T-helper 2 cell treated with Interferon-gamma antibody and Interleukin-4, amounts not matched to agents 5 μg/mL and 100 μg/mL, for 36 hours (primary cell): ENCODE data around the gene MGAT5.

Experiments used
- DNase-seq: peaks from one replicate; pipeline ENCODE4 v3.0.0; 2021; ENCODE audit warnings: low spot score
- H3K27ac Mint-ChIP-seq: one replicate; pipeline ENCODE4 v1.8.0; 2021; ENCODE audit warnings: mild to moderate bottlenecking, mixed read lengths
- H3K27me3 Mint-ChIP-seq: one replicate; pipeline ENCODE4 v1.8.0; 2021; ENCODE audit warnings: low read depth, mixed read lengths
- H3K36me3 Mint-ChIP-seq: one replicate; pipeline ENCODE4 v1.8.0; 2021; ENCODE audit warnings: low read depth, mixed read lengths
- H3K4me1 Mint-ChIP-seq: one replicate; pipeline ENCODE4 v1.8.0; 2021; ENCODE audit warnings: low read depth, mixed read lengths
- H3K4me3 Mint-ChIP-seq: one replicate; pipeline ENCODE4 v1.8.0; 2022; ENCODE audit warnings: mild to moderate bottlenecking, moderate library complexity, mixed read lengths
- H3K9me3 Mint-ChIP-seq: one replicate; pipeline ENCODE4 v1.8.0; 2021; ENCODE audit warnings: mixed read lengths

The MGAT5 gene

GRCh38 chr2:134402410-134402809, 148.5 kb downstream of the MGAT5 start:
- no peaks in the 10 kb centered on the region for H3K9me3 Mint-ChIP-seq
- peaks cover 6% of the 10 kb centered on the region for H3K27me3 Mint-ChIP-seq
- no peaks in the 10 kb centered on the region for H3K4me1 Mint-ChIP-seq
- no peak for DNase-seq
- H3K27ac Mint-ChIP-seq: no peak overlapping the region
- H3K4me3 Mint-ChIP-seq: no peak overlapping the region
- peaks cover 5% of the 10 kb centered on the region for H3K36me3 Mint-ChIP-seq

- H3K9me3 Mint-ChIP-seq: no peaks in the 10 kb centered on the region
- H3K4me1 Mint-ChIP-seq: peaks cover 4% of the 10 kb centered on the region
- H3K27me3 Mint-ChIP-seq: peaks cover 3% of the 10 kb centered on the region
- H3K36me3 Mint-ChIP-seq: peaks cover 5% of the 10 kb centered on the region
- no peak for DNase-seq
- H3K4me3 Mint-ChIP-seq: no peak overlapping the region
- H3K27ac Mint-ChIP-seq: no peak overlapping the region
Measured at GRCh38 chr2:134405611-134406081, 151.8 kb downstream of the MGAT5 start.

- Mint-ChIP-seq H3K4me3 (no peak overlapping the region), H3K4me1 (peaks cover 4% of the 10 kb centered on the region), H3K27me3 (no peaks in the 10 kb centered on the region), H3K9me3 (no peaks in the 10 kb centered on the region), H3K36me3 (peaks cover 5% of the 10 kb centered on the region), H3K27ac (no peak overlapping the region)
- no peak for DNase-seq
Measured at GRCh38 chr2:134406311-134406710, 152.4 kb downstream of the MGAT5 start.

GRCh38 chr2:134406736-134407135, 152.9 kb downstream of the MGAT5 start:
- peaks cover 4% of the 10 kb centered on the region for H3K4me1 Mint-ChIP-seq
- H3K27ac Mint-ChIP-seq: no peak overlapping the region
- H3K36me3 Mint-ChIP-seq: peaks cover 5% of the 10 kb centered on the region
- no peak overlapping the region for H3K4me3 Mint-ChIP-seq
- no peak for DNase-seq
- no peaks in the 10 kb centered on the region for H3K27me3 Mint-ChIP-seq
- no peaks in the 10 kb centered on the region for H3K9me3 Mint-ChIP-seq

GRCh38 chr2:134407154-134407890, 153.4 kb downstream of the MGAT5 start:
- Mint-ChIP-seq H3K27me3 (no peaks in the 10 kb centered on the region), H3K27ac (no peak overlapping the region), H3K4me3 (no peak overlapping the region), H3K36me3 (peaks cover 5% of the 10 kb centered on the region), H3K4me1 (peaks cover 6% of the 10 kb centered on the region), H3K9me3 (no peaks in the 10 kb centered on the region)
- DNase-seq: no peak

GRCh38 chr2:134408386-134408785, 154.5 kb downstream of the MGAT5 start:
- DNase-seq: no peak
- H3K27ac Mint-ChIP-seq: no peak overlapping the region
- peaks cover 2% of the 10 kb centered on the region for H3K36me3 Mint-ChIP-seq
- no peaks in the 10 kb centered on the region for H3K27me3 Mint-ChIP-seq
- no peaks in the 10 kb centered on the region for H3K9me3 Mint-ChIP-seq
- peaks cover 7% of the 10 kb centered on the region for H3K4me1 Mint-ChIP-seq
- H3K4me3 Mint-ChIP-seq: no peak overlapping the region

GRCh38 chr2:134408791-134409190, 154.9 kb downstream of the MGAT5 start:
- no peaks in the 10 kb centered on the region for H3K9me3 Mint-ChIP-seq
- H3K27ac Mint-ChIP-seq: no peak overlapping the region
- H3K27me3 Mint-ChIP-seq: no peaks in the 10 kb centered on the region
- H3K36me3 Mint-ChIP-seq: no peaks in the 10 kb centered on the region
- no peak for DNase-seq
- peaks cover 7% of the 10 kb centered on the region for H3K4me1 Mint-ChIP-seq
- no peak overlapping the region for H3K4me3 Mint-ChIP-seq

- Mint-ChIP-seq H3K9me3 (no peaks in the 10 kb centered on the region), H3K36me3 (no peaks in the 10 kb centered on the region), H3K27me3 (no peaks in the 10 kb centered on the region), H3K4me1 (peaks cover 7% of the 10 kb centered on the region), H3K27ac (no peak overlapping the region), H3K4me3 (no peak overlapping the region)
- no peak for DNase-seq
Measured at GRCh38 chr2:134410006-134410405, 156.1 kb downstream of the MGAT5 start.

- Mint-ChIP-seq H3K27ac (no peak overlapping the region), H3K9me3 (no peaks in the 10 kb centered on the region), H3K36me3 (no peaks in the 10 kb centered on the region), H3K27me3 (no peaks in the 10 kb centered on the region), H3K4me1 (peaks cover 7% of the 10 kb centered on the region), H3K4me3 (no peak overlapping the region)
- DNase-seq: no peak
Measured at GRCh38 chr2:134410831-134411231, 157.0 kb downstream of the MGAT5 start.

- no peak overlapping the region for H3K27ac Mint-ChIP-seq
- no peak overlapping the region for H3K4me3 Mint-ChIP-seq
Measured at GRCh38 chr2:134411279-134411827, 157.5 kb downstream of the MGAT5 start.

GRCh38 chr2:134411828-134412638, 158.2 kb downstream of the MGAT5 start:
- Mint-ChIP-seq H3K4me1 (peaks cover 7% of the 10 kb centered on the region), H3K36me3 (no peaks in the 10 kb centered on the region), H3K4me3 (no peak overlapping the region)

More at GRCh38 chr2:134411279-134411827, 157.5 kb downstream of the MGAT5 start:
- peaks cover 2% of the 10 kb centered on the region for H3K27me3 Mint-ChIP-seq
- peaks cover 7% of the 10 kb centered on the region for H3K4me1 Mint-ChIP-seq
- no peak for DNase-seq
- no peaks in the 10 kb centered on the region for H3K36me3 Mint-ChIP-seq
- no peaks in the 10 kb centered on the region for H3K9me3 Mint-ChIP-seq

GRCh38 chr2:134412639-134412999, 158.7 kb downstream of the MGAT5 start:
- Mint-ChIP-seq H3K27ac (no peak overlapping the region), H3K27me3 (peaks cover 2% of the 10 kb centered on the region), H3K4me3 (no peak overlapping the region), H3K9me3 (no peaks in the 10 kb centered on the region), H3K4me1 (peaks cover 7% of the 10 kb centered on the region), H3K36me3 (no peaks in the 10 kb centered on the region)
- no peak for DNase-seq

More at GRCh38 chr2:134411828-134412638, 158.2 kb downstream of the MGAT5 start:
- Mint-ChIP-seq H3K27me3 (peaks cover 2% of the 10 kb centered on the region), H3K9me3 (no peaks in the 10 kb centered on the region), H3K27ac (no peak overlapping the region)
- peak; percentile 39 for DNase-seq

- H3K4me3 Mint-ChIP-seq: no peak overlapping the region
- H3K27ac Mint-ChIP-seq: no peak overlapping the region
- no peaks in the 10 kb centered on the region for H3K9me3 Mint-ChIP-seq
- peaks cover 4% of the 10 kb centered on the region for H3K4me1 Mint-ChIP-seq
- DNase-seq: no peak
- no peaks in the 10 kb centered on the region for H3K36me3 Mint-ChIP-seq
- H3K27me3 Mint-ChIP-seq: peaks cover 2% of the 10 kb centered on the region
Measured at GRCh38 chr2:134413430-134413829, 159.6 kb downstream of the MGAT5 start.

- Mint-ChIP-seq H3K9me3 (no peaks in the 10 kb centered on the region), H3K27me3 (peaks cover 2% of the 10 kb centered on the region), H3K4me3 (no peak overlapping the region), H3K27ac (no peak overlapping the region), H3K36me3 (no peaks in the 10 kb centered on the region), H3K4me1 (peaks cover 3% of the 10 kb centered on the region)
- no peak for DNase-seq
Measured at GRCh38 chr2:134413912-134414311, 160.0 kb downstream of the MGAT5 start.
